Stimulated activated CD8-positive, alpha-beta memory T cell treated with anti-CD3 and anti-CD28 coated beads, Interleukin-12 subunit alpha, Interleukin-12 subunit beta, amount 100 ng/mL, for 1 hour (primary cell): ENCODE data around the gene TPP1.

Experiments
- DNase-seq: peaks from one replicate; pipeline ENCODE4 v3.0.0-alpha.2; 2020; ENCODE audit warnings: low read depth

Gene TPP1

GRCh38 chr11:6587360-6587953, 31.8 kb downstream of the TPP1 start:
- no peak for DNase-seq

- DNase-seq = no peak
Measured at GRCh38 chr11:6586434-6587359, 32.5 kb downstream of the TPP1 start.

- no peak for DNase-seq
Measured at GRCh38 chr11:6584528-6584927, 34.7 kb downstream of the TPP1 start.

- no peak for DNase-seq
Measured at GRCh38 chr11:6583584-6583983, 35.6 kb downstream of the TPP1 start.

- no peak for DNase-seq
Measured at GRCh38 chr11:6579681-6580080, 39.5 kb downstream of the TPP1 start.

- no peak for DNase-seq
Measured at GRCh38 chr11:6578134-6578533, 41.1 kb downstream of the TPP1 start.

- no peak for DNase-seq
Measured at GRCh38 chr11:6576471-6577373, 42.5 kb downstream of the TPP1 start.

- DNase-seq = no peak
Measured at GRCh38 chr11:6574816-6575715, 44.2 kb downstream of the TPP1 start.

- no peak for DNase-seq
Measured at GRCh38 chr11:6572215-6572614, 47.0 kb downstream of the TPP1 start.

GRCh38 chr11:6571434-6572008, 47.7 kb downstream of the TPP1 start:
- DNase-seq = no peak

- no peak for DNase-seq
Measured at GRCh38 chr11:6570691-6571427, 48.4 kb downstream of the TPP1 start.

GRCh38 chr11:6569706-6570105, 49.5 kb downstream of the TPP1 start:
- DNase-seq = no peak

GRCh38 chr11:6568191-6568918, 50.9 kb downstream of the TPP1 start:
- no peak for DNase-seq

- no peak for DNase-seq
Measured at GRCh38 chr11:6567371-6567745, 51.9 kb downstream of the TPP1 start.

GRCh38 chr11:6566704-6567370, 52.4 kb downstream of the TPP1 start:
- no peak for DNase-seq

GRCh38 chr11:6565988-6566703, 53.1 kb downstream of the TPP1 start:
- DNase-seq = no peak

GRCh38 chr11:6565325-6565724, 53.9 kb downstream of the TPP1 start:
- no peak for DNase-seq

- no peak for DNase-seq
Measured at GRCh38 chr11:6563667-6564066, 55.6 kb downstream of the TPP1 start.
